Measurements from ENCODE around the gene COBL. TPM values are rescaled to one million over a fixed set of nuclear protein-coding genes. Genes with fewer than 3 reads are reported as not detected.
"Not testable (repeated sequence)": the region's sequence is repeated elsewhere in the genome, so short reads cannot be mapped to it uniquely, and the experiment has no call there.

The COBL gene
- total RNA-seq, 2 experiments from 2014 or later, result not detected

GRCh38 chr7:51006483-51007235 lies 309.9 kb downstream of the COBL start:
- Mint-ChIP-seq H3K27me3 (peaks cover 9% of the 10 kb centered on the region), H3K4me3 (no peak overlapping the region), H3K4me1 (no peaks in the 10 kb centered on the region), H3K36me3 (ENCODE audit: low read depth) (no peaks in the 10 kb centered on the region), H3K27ac (no peak overlapping the region), H3K9me3 (no peaks in the 10 kb centered on the region)
- ChIA-PET CTCF (no interaction called here), POLR2A (no interaction called here)
- no peak for DNase-seq

GRCh38 chr7:51005074-51005473 lies 311.5 kb downstream of the COBL start:
- Mint-ChIP-seq H3K27ac (no peak overlapping the region), H3K4me1 (no peaks in the 10 kb centered on the region), H3K9me3 (peaks cover 2% of the 10 kb centered on the region), H3K27me3 (peaks cover 9% of the 10 kb centered on the region), H3K4me3 (no peak overlapping the region), H3K36me3 (ENCODE audit: low read depth) (no peaks in the 10 kb centered on the region)
- no peak for DNase-seq
- POLR2A ChIA-PET, result no interaction called here
- CTCF ChIA-PET, result no interaction called here

- H3K4me1 Mint-ChIP-seq, result no peaks in the 10 kb centered on the region
- DNase-seq, result no peak
- H3K27ac Mint-ChIP-seq, result no peak overlapping the region
- ChIA-PET POLR2A (no interaction called here), CTCF (interaction anchor here (0.8 to 2.0 kb wide), 6 partner anchors 9 to 304 kb away, joined by 3 to 5 read pairs (median 4); no protein-coding TSS in a partner anchor)
- no peak overlapping the region for H3K4me3 Mint-ChIP-seq
- H3K9me3 Mint-ChIP-seq, result peaks cover 2% of the 10 kb centered on the region
- H3K27me3 Mint-ChIP-seq, result peaks cover 10% of the 10 kb centered on the region
- no peaks in the 10 kb centered on the region for H3K36me3 Mint-ChIP-seq (ENCODE audit: low read depth)
These were observed 315.7 kb downstream of the COBL start for GRCh38 chr7:51000956-51001355.

GRCh38 chr7:50994753-50995319 lies 321.8 kb downstream of the COBL start:
- Mint-ChIP-seq H3K9me3 (peaks cover 3% of the 10 kb centered on the region), H3K27ac (no peak overlapping the region), H3K36me3 (ENCODE audit: low read depth) (no peaks in the 10 kb centered on the region), H3K27me3 (peaks cover 11% of the 10 kb centered on the region), H3K4me3 (no peak overlapping the region), H3K4me1 (no peaks in the 10 kb centered on the region)
- ChIA-PET CTCF (no interaction called here), POLR2A (no interaction called here)
- no peak for DNase-seq

- H3K4me1 Mint-ChIP-seq; H3K4me3 Mint-ChIP-seq; CTCF ChIA-PET; POLR2A ChIA-PET; H3K36me3 Mint-ChIP-seq (ENCODE audit: low read depth); DNase-seq; H3K27ac Mint-ChIP-seq; H3K9me3 Mint-ChIP-seq: not testable (repeated sequence)
- peaks cover 10% of the 10 kb centered on the region for H3K27me3 Mint-ChIP-seq
These were observed 326.4 kb downstream of the COBL start for GRCh38 chr7:50990214-50990613.

GRCh38 chr7:50988988-50989387 lies 327.6 kb downstream of the COBL start:
- Mint-ChIP-seq H3K4me1 (no peaks in the 10 kb centered on the region), H3K27me3 (peaks cover 10% of the 10 kb centered on the region), H3K4me3 (no peak overlapping the region), H3K36me3 (ENCODE audit: low read depth) (no peaks in the 10 kb centered on the region), H3K27ac (no peak overlapping the region), H3K9me3 (peaks cover 3% of the 10 kb centered on the region)
- POLR2A ChIA-PET, result no interaction called here
- no peak for DNase-seq
- CTCF ChIA-PET, result no interaction called here

GRCh38 chr7:50988465-50988864 lies 328.1 kb downstream of the COBL start:
- Mint-ChIP-seq H3K27me3 (peaks cover 10% of the 10 kb centered on the region), H3K9me3 (peaks cover 3% of the 10 kb centered on the region), H3K4me1 (no peaks in the 10 kb centered on the region), H3K27ac (no peak overlapping the region), H3K36me3 (ENCODE audit: low read depth) (no peaks in the 10 kb centered on the region), H3K4me3 (no peak overlapping the region)
- DNase-seq, result no peak
- POLR2A ChIA-PET, result no interaction called here
- CTCF ChIA-PET, result no interaction called here

- Mint-ChIP-seq H3K27me3 (peaks cover 5% of the 10 kb centered on the region), H3K4me1 (no peaks in the 10 kb centered on the region), H3K36me3 (ENCODE audit: low read depth) (no peaks in the 10 kb centered on the region), H3K27ac (no peak overlapping the region), H3K4me3 (no peak overlapping the region), H3K9me3 (peaks cover under 1% of the 10 kb centered on the region)
- DNase-seq, result no peak
- ChIA-PET CTCF (no interaction called here), POLR2A (no interaction called here)
These were observed 331.5 kb downstream of the COBL start for GRCh38 chr7:50985096-50985495.

- Mint-ChIP-seq H3K36me3 (ENCODE audit: low read depth) (no peaks in the 10 kb centered on the region), H3K4me3 (no peak overlapping the region), H3K27me3 (peaks cover 6% of the 10 kb centered on the region), H3K9me3 (no peaks in the 10 kb centered on the region), H3K4me1 (no peaks in the 10 kb centered on the region), H3K27ac (no peak overlapping the region)
- CTCF ChIA-PET, result no interaction called here
- POLR2A ChIA-PET, result no interaction called here
- DNase-seq, result no peak
These were observed 332.8 kb downstream of the COBL start for GRCh38 chr7:50983850-50984249.

GRCh38 chr7:50982626-50983025 lies 334.0 kb downstream of the COBL start:
- Mint-ChIP-seq H3K36me3 (ENCODE audit: low read depth) (no peaks in the 10 kb centered on the region), H3K9me3 (no peaks in the 10 kb centered on the region), H3K4me1 (no peaks in the 10 kb centered on the region), H3K4me3 (no peak overlapping the region), H3K27me3 (peaks cover 8% of the 10 kb centered on the region), H3K27ac (no peak overlapping the region)
- CTCF ChIA-PET, result no interaction called here
- POLR2A ChIA-PET, result no interaction called here
- DNase-seq, result no peak

GRCh38 chr7:50981743-50982142 lies 334.9 kb downstream of the COBL start:
- H3K27ac Mint-ChIP-seq, result no peak overlapping the region
- H3K9me3 Mint-ChIP-seq, result no peaks in the 10 kb centered on the region
- peaks cover 8% of the 10 kb centered on the region for H3K27me3 Mint-ChIP-seq
- no peaks in the 10 kb centered on the region for H3K4me1 Mint-ChIP-seq
- no peak for DNase-seq
- CTCF ChIA-PET, result no interaction called here
- H3K4me3 Mint-ChIP-seq, result no peak overlapping the region
- POLR2A ChIA-PET, result no interaction called here
- no peaks in the 10 kb centered on the region for H3K36me3 Mint-ChIP-seq (ENCODE audit: low read depth)

- Mint-ChIP-seq H3K4me3 (no peak overlapping the region), H3K4me1 (no peaks in the 10 kb centered on the region), H3K9me3 (no peaks in the 10 kb centered on the region), H3K27me3 (peaks cover 8% of the 10 kb centered on the region), H3K27ac (no peak overlapping the region), H3K36me3 (ENCODE audit: low read depth) (no peaks in the 10 kb centered on the region)
- POLR2A ChIA-PET, result no interaction called here
- CTCF ChIA-PET, result no interaction called here
- no peak for DNase-seq
These were observed 336.2 kb downstream of the COBL start for GRCh38 chr7:50980411-50980810.

- Mint-ChIP-seq H3K27me3 (peaks cover 11% of the 10 kb centered on the region), H3K4me1 (peaks cover 6% of the 10 kb centered on the region), H3K27ac (no peak overlapping the region), H3K36me3 (ENCODE audit: low read depth) (no peaks in the 10 kb centered on the region), H3K9me3 (no peaks in the 10 kb centered on the region), H3K4me3 (no peak overlapping the region)
- ChIA-PET POLR2A (no interaction called here), CTCF (interaction anchor here (1.6 kb wide), 1 partner anchor 182 kb away, joined by 3 read pairs; no protein-coding TSS in a partner anchor)
- DNase-seq, result no peak
These were observed 337.9 kb downstream of the COBL start for GRCh38 chr7:50978633-50979215.

GRCh38 chr7:50977421-50977820 lies 339.2 kb downstream of the COBL start:
- ChIA-PET CTCF (no interaction called here), POLR2A (no interaction called here)
- Mint-ChIP-seq H3K4me3 (no peak overlapping the region), H3K9me3 (no peaks in the 10 kb centered on the region), H3K27me3 (peaks cover 11% of the 10 kb centered on the region), H3K27ac (no peak overlapping the region), H3K36me3 (ENCODE audit: low read depth) (no peaks in the 10 kb centered on the region), H3K4me1 (peaks cover 6% of the 10 kb centered on the region)
- no peak for DNase-seq

Data from activated CD4-positive, alpha-beta memory T cell treated with anti-CD3 and anti-CD28 coated beads, Interleukin-2, amount 10 ng/mL, durations not matched to agents 7 days and 5 days (primary cell).